ENCODE data around the gene CYB561D2. TPM values are rescaled to one million over a fixed set of nuclear protein-coding genes. Genes with fewer than 3 reads are reported as not detected.

CYB561D2 gene
- polyA plus RNA-seq, 1 donor (not counting 4 experiments of a cell fraction or from before 2014, with no cell fraction given): 12.3 TPM

GRCh38 chr3:50390508-50391224 is 40.0 kb downstream of the CYB561D2 start:
- H4K20me1 ChIP-seq (ENCODE audit: control insufficient read depth, extremely low read depth, insufficient read depth, low read length): peaks cover 2% of the 10 kb centered on the region
- H3K36me3 ChIP-seq (ENCODE audit: control insufficient read depth in 2 of 2, extremely low read depth in 1 of 2, insufficient read depth in 2 of 2, low read length in 2 of 2): no peaks in the 10 kb centered on the region
- H3K27me3 ChIP-seq (ENCODE audit: control insufficient read depth, extremely low read depth, insufficient read depth, low read length): peaks cover 59% of the 10 kb centered on the region
- no peaks in the 10 kb centered on the region for H3K9me3 ChIP-seq (ENCODE audit: control insufficient read depth, low read depth, low read length)
- H3K4me2 ChIP-seq (ENCODE audit: control insufficient read depth, extremely low read depth, insufficient read depth, low read depth, low read length): no peak overlapping the region
- peaks cover 6% of the 10 kb centered on the region for H3K4me1 ChIP-seq (ENCODE audit: control insufficient read depth, extremely low read depth, insufficient read depth, low read length)
- H3K27ac ChIP-seq (ENCODE audit: control insufficient read depth, insufficient read depth, low read length): no peak overlapping the region
- dilution Hi-C loops (cut with MboI; ENCODE audit: extremely low pct_ligation_motif_present, low sequenced_read_pairs): no loop called here
- H3K79me2 ChIP-seq (ENCODE audit: control insufficient read depth, insufficient read depth, low read length): no peaks in the 10 kb centered on the region
- no peaks in the 10 kb centered on the region for H3K9me1 ChIP-seq (ENCODE audit: control insufficient read depth, extremely low read depth, insufficient read depth, low read length)
- FAIRE-seq (peak; percentile 57), DNase-seq (ENCODE audit: low read depth, low spot score) (no peak)
- no peak overlapping the region for H2AFZ ChIP-seq (ENCODE audit: control insufficient read depth, low read length)
- no peak overlapping the region for H3K4me3 ChIP-seq (ENCODE audit: control insufficient read depth in 2 of 3, extremely low read depth in 1 of 3, insufficient read depth in 2 of 3, low read depth in 1 of 3, low read length in 3 of 3)
- no peak overlapping the region for H3K9ac ChIP-seq (ENCODE audit: control insufficient read depth, extremely low read depth, insufficient read depth, low read length)
- no peak for TF ChIP-seq CTCF (optimal IDR thresholded peaks at IDR 0.05 in 1 of 3, IDR thresholded peaks at IDR 0.05 in 1 of 3, conservative IDR thresholded peaks at IDR 0.05 in 1 of 3; ENCODE audit: extremely low read depth in 1 of 3, insufficient read depth in 2 of 3, low read length in 3 of 3)
- TF ChIP-seq EZH2 (IDR thresholded peaks at IDR 0.05; ENCODE audit: low read length): no peak

GRCh38 chr3:50392101-50392715 is 41.5 kb downstream of the CYB561D2 start:
- no peaks in the 10 kb centered on the region for H3K79me2 ChIP-seq (ENCODE audit: control insufficient read depth, insufficient read depth, low read length)
- H2AFZ ChIP-seq (ENCODE audit: control insufficient read depth, low read length): no peak overlapping the region
- FAIRE-seq: no peak
- peaks cover 16% of the 10 kb centered on the region for H4K20me1 ChIP-seq (ENCODE audit: control insufficient read depth, extremely low read depth, insufficient read depth, low read length)
- no peak overlapping the region for H3K27ac ChIP-seq (ENCODE audit: control insufficient read depth, insufficient read depth, low read length)
- no peak for DNase-seq (ENCODE audit: low read depth, low spot score)
- no peak overlapping the region for H3K9ac ChIP-seq (ENCODE audit: control insufficient read depth, extremely low read depth, insufficient read depth, low read length)
- peaks cover 11% of the 10 kb centered on the region for H3K4me1 ChIP-seq (ENCODE audit: control insufficient read depth, extremely low read depth, insufficient read depth, low read length)
- dilution Hi-C loops (cut with MboI; ENCODE audit: extremely low pct_ligation_motif_present, low sequenced_read_pairs): no loop called here
- no peaks in the 10 kb centered on the region for H3K36me3 ChIP-seq (ENCODE audit: control insufficient read depth in 2 of 2, extremely low read depth in 1 of 2, insufficient read depth in 2 of 2, low read length in 2 of 2)
- TF ChIP-seq CTCF (optimal IDR thresholded peaks at IDR 0.05 in 1 of 3, IDR thresholded peaks at IDR 0.05 in 1 of 3, conservative IDR thresholded peaks at IDR 0.05 in 1 of 3; ENCODE audit: extremely low read depth in 1 of 3, insufficient read depth in 2 of 3, low read length in 3 of 3) (no peak), EZH2 (IDR thresholded peaks at IDR 0.05; ENCODE audit: low read length) (no peak)
- H3K27me3 ChIP-seq (ENCODE audit: control insufficient read depth, extremely low read depth, insufficient read depth, low read length): peaks cover 57% of the 10 kb centered on the region
- no peaks in the 10 kb centered on the region for H3K9me1 ChIP-seq (ENCODE audit: control insufficient read depth, extremely low read depth, insufficient read depth, low read length)
- no peak overlapping the region for H3K4me2 ChIP-seq (ENCODE audit: control insufficient read depth, extremely low read depth, insufficient read depth, low read depth, low read length)
- H3K9me3 ChIP-seq (ENCODE audit: control insufficient read depth, low read depth, low read length): no peaks in the 10 kb centered on the region
- no peak overlapping the region for H3K4me3 ChIP-seq (ENCODE audit: control insufficient read depth in 2 of 3, extremely low read depth in 1 of 3, insufficient read depth in 2 of 3, low read depth in 1 of 3, low read length in 3 of 3)
